Vagina (tissue), 2 donors: ENCODE data around the gene ZBTB7A. TPM values are rescaled to one million over a fixed set of nuclear protein-coding genes. Genes with fewer than 3 reads are reported as not detected.

ENCODE experiments used
- DNase-seq, 2 donors: peaks; one replicate each; pipeline ENCODE4 v3.0.0-alpha.2; 2017; ENCODE audit errors: extremely low spot score in 2 of 2
- H3K27ac ChIP-seq: fragments of 200-600 bp; sonication (generic); one replicate; pipeline ENCODE4 v1.5.1; 2019
- H3K27me3 ChIP-seq: fragments of 200-600 bp; sonication (generic); one replicate; pipeline ENCODE4 v1.5.1; 2019
- H3K36me3 ChIP-seq, 2 donors: fragments of 200-600 bp; sonication (generic); one replicate each; pipeline ENCODE4 v1.5.1; 2017 to 2019
- H3K4me1 ChIP-seq: fragments of 200-600 bp; sonication (generic); one replicate; pipeline ENCODE4 v1.5.1; 2019
- H3K4me3 ChIP-seq, 2 donors: fragments of 200-600 bp; sonication (generic); 1 replicate in 1 of 2; 2 replicates in 1 of 2; pipeline ENCODE4 v1.5.1; 2016 to 2019
- H3K9me3 ChIP-seq: fragments of 200-600 bp; sonication (generic); one replicate; pipeline ENCODE4 v1.5.1; 2019
- POLR2A ChIP-seq, 2 donors: fragments of 450-650 bp; IDR thresholded peaks; one replicate each; pipeline ENCODE4 v1.6.1; 2017; ENCODE audit warnings: antibody characterized with exemption in 2 of 2, mild to moderate bottlenecking in 2 of 2, moderate library complexity in 2 of 2
- POLR2AphosphoS5 ChIP-seq, 2 donors: sonication (generic); formaldehyde crosslinking; IDR thresholded peaks; one replicate each; pipeline ENCODE4 v1.9.0; 2017; ENCODE audit warnings: antibody characterized with exemption in 2 of 2, mild to moderate bottlenecking in 2 of 2, low read depth in 1 of 2; ENCODE audit not compliant: insufficient read depth in 1 of 2
- intact Hi-C: fragments of 100-400 bp; cut with DNase I; formaldehyde crosslinking; loops from one replicate; pipeline ENCODE4 v1.15.1; 2023
- total RNA-seq: library from RNA; depleted of rRNA; stranded (reverse); fragments of >200 nt; gene quantifications from one replicate; pipeline ENCODE4 v1.2.3, GENCODE V29; 2016
- TF ChIP-seq, protein P1 (sequence below), 3 experiments: fragments of 450-650 bp in 2 of 3; fragments of 200-600 bp in 1 of 3; sonication (generic) in 1 of 3; IDR thresholded peaks; one replicate each; pipeline ENCODE4 v1.5.1; 2017 to 2019; ENCODE audit warnings: antibody characterized with exemption in 3 of 3, mild to moderate bottlenecking in 2 of 3, moderate library complexity in 2 of 3

Gene ZBTB7A
- 60.6 TPM for total RNA-seq

DNA sequence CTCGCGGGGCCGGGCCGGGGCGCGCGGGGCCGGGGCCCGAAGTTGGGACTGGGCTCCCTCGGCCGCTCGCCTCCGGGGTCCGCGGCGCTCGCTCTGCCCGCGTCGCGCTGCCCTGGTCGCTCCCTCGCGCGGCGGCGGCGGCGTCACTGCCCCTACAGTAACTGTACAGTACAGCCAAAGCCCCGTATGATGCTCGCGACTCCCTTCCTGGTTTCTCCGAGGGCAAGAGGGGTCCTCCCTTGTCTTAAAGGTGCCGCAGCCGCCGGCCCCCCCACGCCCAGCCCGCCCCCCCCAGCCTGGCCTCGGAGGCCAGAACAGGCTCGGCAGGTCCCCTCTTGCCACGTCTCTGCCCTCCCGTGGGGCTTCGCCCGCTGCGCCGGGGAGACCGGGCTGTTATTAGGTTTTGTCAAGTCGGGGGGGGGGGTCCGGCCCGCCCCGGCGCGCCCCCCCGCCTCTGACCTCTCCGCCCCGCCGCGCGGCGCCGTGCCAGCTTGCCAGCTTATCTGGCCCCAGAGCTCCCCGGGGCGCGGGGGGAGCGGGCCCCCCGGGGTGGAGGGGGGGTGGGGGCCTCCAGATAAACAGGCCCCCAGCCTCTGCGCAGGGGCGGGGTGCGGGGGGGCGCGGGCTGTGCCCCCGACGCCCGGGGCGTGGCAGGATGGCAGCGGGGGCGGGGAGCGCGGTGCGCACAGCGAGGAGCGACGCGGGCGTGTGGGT lies at the start of gene ZBTB7A:
Gene ZBTB7A, minus strand, starts transcription at position 218 of the 714 bp plus-strand sequence. CDS start 11,667 bp downstream, outside the sequence.
- TF ChIP-seq POLR2AphosphoS5 (IDR thresholded peaks at IDR 0.05; ENCODE audit: insufficient read depth in 1 of 2, low read depth in 1 of 2) (peak; percentile 5 to 40), POLR2A (IDR thresholded peaks at IDR 0.05) (no peak)
- Histone ChIP-seq H3K27ac (peak within 1 kb of the TSS; percentile 99), H3K36me3 (no peaks in the 10 kb centered on the region), H3K4me1 (peaks cover 44% of the 10 kb centered on the region), H3K27me3 (no peaks in the 10 kb centered on the region), H3K4me3 (peak within 1 kb of the TSS; percentile 99 to 100), H3K9me3 (no peaks in the 10 kb centered on the region)
- peak in 1 of 2 donors; percentile 92 for DNase-seq
- intact Hi-C loops, result loop anchor here (5.0 kb wide), 1 partner anchor 80 kb away; the partner anchor contains the start of gene EEF2

DNA sequence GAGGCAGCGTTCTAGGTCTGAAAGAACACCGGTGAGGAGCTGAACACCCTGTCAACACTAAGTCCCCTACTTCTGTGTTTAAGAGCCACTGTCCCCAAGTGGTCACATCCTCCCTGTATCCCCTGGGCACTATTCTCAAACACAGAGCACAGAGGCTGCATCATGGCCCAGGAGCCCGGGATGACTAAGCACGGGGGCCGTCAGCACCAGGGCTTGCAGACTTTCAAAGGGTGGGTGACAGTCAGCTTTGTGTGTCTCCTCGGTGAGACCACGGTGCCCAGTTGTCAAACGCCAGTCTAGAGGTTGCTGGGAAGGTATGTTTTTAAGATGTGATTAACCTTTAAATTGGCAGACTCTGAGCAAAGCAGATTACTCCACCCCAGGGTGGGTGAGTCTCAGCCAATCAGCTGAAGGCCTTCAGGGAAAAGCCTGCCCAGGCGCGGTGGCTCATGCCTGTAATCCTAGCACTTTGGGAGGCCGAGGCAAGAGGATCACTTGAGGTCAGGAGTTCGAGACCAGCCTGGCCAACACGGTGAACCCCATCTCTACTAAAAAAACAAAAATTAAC lies 49.2 kb upstream of the ZBTB7A start:
- DNase-seq, result no peak
- TF ChIP-seq POLR2AphosphoS5 (IDR thresholded peaks at IDR 0.05; ENCODE audit: insufficient read depth in 1 of 2, low read depth in 1 of 2) (no peak), POLR2A (IDR thresholded peaks at IDR 0.05) (no peak)
- TF ChIP-seq, protein P1, sequence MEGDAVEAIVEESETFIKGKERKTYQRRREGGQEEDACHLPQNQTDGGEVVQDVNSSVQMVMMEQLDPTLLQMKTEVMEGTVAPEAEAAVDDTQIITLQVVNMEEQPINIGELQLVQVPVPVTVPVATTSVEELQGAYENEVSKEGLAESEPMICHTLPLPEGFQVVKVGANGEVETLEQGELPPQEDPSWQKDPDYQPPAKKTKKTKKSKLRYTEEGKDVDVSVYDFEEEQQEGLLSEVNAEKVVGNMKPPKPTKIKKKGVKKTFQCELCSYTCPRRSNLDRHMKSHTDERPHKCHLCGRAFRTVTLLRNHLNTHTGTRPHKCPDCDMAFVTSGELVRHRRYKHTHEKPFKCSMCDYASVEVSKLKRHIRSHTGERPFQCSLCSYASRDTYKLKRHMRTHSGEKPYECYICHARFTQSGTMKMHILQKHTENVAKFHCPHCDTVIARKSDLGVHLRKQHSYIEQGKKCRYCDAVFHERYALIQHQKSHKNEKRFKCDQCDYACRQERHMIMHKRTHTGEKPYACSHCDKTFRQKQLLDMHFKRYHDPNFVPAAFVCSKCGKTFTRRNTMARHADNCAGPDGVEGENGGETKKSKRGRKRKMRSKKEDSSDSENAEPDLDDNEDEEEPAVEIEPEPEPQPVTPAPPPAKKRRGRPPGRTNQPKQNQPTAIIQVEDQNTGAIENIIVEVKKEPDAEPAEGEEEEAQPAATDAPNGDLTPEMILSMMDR (IDR thresholded peaks at IDR 0.05), result no peak
- peaks cover 0 to 42% of the 10 kb centered on the region in 2 donors for H3K36me3 ChIP-seq
- H3K27ac ChIP-seq, result no peak overlapping the region
- no peaks in the 10 kb centered on the region for H3K27me3 ChIP-seq
- intact Hi-C loops, result no loop called here
- H3K9me3 ChIP-seq, result no peaks in the 10 kb centered on the region
- no peak overlapping the region for H3K4me3 ChIP-seq
- H3K4me1 ChIP-seq, result peaks cover 11% of the 10 kb centered on the region

DNA sequence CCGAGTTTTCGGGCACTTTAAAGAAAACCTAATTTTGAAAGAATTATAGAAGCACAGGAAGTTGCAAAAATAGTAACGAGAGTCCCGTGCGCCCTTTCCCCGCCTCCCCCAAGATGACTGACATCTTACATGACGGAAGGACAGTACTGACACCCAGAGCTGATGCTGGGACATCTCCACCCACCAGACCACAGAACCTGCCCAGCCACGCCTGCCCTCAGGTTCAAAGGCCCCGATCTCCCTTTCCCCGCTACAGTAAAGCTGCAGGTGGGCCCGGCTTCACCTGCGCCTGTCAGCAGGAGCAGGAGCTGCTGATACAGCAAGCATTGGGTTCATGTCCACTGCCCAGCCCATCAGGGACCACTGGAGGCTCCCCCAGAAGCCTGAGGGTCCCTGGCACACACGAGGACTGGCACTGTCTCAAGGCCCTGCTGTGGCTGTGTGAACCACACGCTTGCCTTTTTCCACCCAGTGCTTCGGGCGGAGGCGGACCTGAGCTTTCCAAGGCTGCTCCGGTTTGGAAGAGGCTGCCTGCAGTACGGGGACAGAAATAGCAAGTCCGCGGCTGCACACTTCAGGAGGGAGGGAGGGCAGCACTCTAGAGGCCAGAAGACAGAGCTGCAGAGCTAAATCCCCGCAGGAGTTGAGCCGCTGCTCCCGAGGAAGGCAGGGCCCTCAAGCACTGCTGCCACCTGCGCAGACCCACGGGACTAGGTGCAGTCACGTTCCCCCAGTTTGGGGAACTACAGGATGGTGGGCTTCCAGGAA lies 48.5 kb upstream of the ZBTB7A start:
- TF ChIP-seq, protein P1 (IDR thresholded peaks at IDR 0.05), result no peak
- Histone ChIP-seq H3K36me3 (peaks cover 0 to 46% of the 10 kb centered on the region in 2 donors), H3K27ac (no peak overlapping the region), H3K9me3 (no peaks in the 10 kb centered on the region), H3K4me3 (no peak overlapping the region), H3K4me1 (peaks cover 4% of the 10 kb centered on the region), H3K27me3 (no peaks in the 10 kb centered on the region)
- DNase-seq, result no peak
- intact Hi-C loops, result no loop called here

DNA sequence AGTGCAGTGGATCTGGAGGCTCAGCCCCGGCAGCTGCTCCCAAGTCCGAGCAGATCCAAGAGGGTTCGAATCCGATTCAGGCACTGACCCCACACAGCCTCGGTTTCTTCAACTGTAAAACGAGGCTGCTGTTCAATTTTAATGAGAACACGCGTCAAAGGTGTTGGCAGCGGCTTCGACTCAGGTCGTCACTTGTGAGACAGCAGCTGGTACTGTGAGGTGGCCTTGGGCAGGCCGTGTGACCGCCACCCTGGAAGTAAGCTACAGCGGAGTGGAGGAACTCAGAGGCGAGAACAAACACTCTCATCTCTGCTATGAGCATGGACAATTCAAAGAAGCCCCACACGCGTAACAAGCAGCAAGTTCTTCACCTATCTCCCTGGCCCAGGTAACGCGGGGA lies 47.5 kb upstream of the ZBTB7A start:
- intact Hi-C loops, result no loop called here
- Histone ChIP-seq H3K27ac (no peak overlapping the region), H3K4me3 (no peak overlapping the region), H3K36me3 (peaks cover 0 to 57% of the 10 kb centered on the region in 2 donors), H3K4me1 (no peaks in the 10 kb centered on the region), H3K9me3 (no peaks in the 10 kb centered on the region), H3K27me3 (no peaks in the 10 kb centered on the region)
- TF ChIP-seq, protein P1 (IDR thresholded peaks at IDR 0.05), result no peak
- no peak for TF ChIP-seq POLR2A (IDR thresholded peaks at IDR 0.05)
- TF ChIP-seq POLR2AphosphoS5 (IDR thresholded peaks at IDR 0.05; ENCODE audit: insufficient read depth in 1 of 2, low read depth in 1 of 2), result no peak
- no peak for DNase-seq

DNA sequence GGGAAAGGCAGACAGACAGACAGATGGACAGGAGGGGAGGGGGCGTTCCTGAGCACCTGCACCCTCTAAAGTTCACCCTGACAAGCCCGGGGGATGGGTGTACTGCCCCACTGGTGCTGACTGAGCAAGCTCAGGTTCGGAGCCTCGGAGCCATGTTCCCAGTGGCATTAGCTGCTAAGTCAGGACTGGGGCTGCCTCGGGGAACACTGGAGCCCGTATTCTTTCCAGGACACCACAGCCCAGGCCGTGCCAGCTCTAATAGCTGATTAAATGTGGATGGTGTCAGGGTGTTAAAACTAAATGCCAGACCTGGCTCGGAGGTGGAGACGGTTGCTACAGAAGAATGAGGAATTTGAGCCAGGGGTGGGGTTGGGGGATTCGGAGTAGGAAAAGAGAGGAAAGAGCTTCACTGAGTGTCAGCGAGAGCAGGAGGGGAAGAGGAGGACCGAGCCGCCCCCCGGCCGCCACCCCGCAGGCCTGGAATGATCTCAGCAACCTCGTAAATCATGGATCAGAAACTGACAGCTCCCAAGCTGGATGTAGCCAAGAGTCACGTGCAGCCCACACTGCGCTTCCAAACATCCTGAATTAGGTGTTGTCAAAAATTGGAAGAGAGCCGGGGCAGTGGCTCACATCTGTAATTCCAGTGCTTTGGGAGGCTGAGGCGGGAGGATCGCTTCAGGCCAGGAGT lies 46.8 kb upstream of the ZBTB7A start:
- H3K36me3 ChIP-seq, result peaks cover 0 to 63% of the 10 kb centered on the region in 2 donors
- H3K27ac ChIP-seq, result no peak overlapping the region
- no peak overlapping the region for H3K4me3 ChIP-seq
- H3K9me3 ChIP-seq, result no peaks in the 10 kb centered on the region
- H3K27me3 ChIP-seq, result no peaks in the 10 kb centered on the region
- no peaks in the 10 kb centered on the region for H3K4me1 ChIP-seq
- intact Hi-C loops, result no loop called here
- DNase-seq, result no peak
- TF ChIP-seq, protein P1 (IDR thresholded peaks at IDR 0.05), result no peak
- no peak for TF ChIP-seq POLR2A (IDR thresholded peaks at IDR 0.05)
- no peak for TF ChIP-seq POLR2AphosphoS5 (IDR thresholded peaks at IDR 0.05; ENCODE audit: insufficient read depth in 1 of 2, low read depth in 1 of 2)
